Activated naive CD8-positive, alpha-beta T cell (primary cell): Measurements from ENCODE around the gene GNL2.

Experiments
- H3K27ac Mint-ChIP-seq: one replicate; pipeline ENCODE4 v1.8.0; 2021; ENCODE audit warnings: mixed read lengths
- H3K27me3 Mint-ChIP-seq: one replicate; pipeline ENCODE4 v1.8.0; 2021; ENCODE audit warnings: mixed read lengths
- H3K36me3 Mint-ChIP-seq: one replicate; pipeline ENCODE4 v1.8.0; 2021; ENCODE audit warnings: mixed read lengths
- H3K4me1 Mint-ChIP-seq: one replicate; pipeline ENCODE4 v1.8.0; 2021; ENCODE audit warnings: low read depth, mixed read lengths
- H3K4me3 Mint-ChIP-seq: one replicate; pipeline ENCODE4 v1.8.0; 2021; ENCODE audit warnings: mild to moderate bottlenecking, mixed read lengths
- H3K9me3 Mint-ChIP-seq: one replicate; pipeline ENCODE4 v1.8.0; 2021; ENCODE audit warnings: low read depth, mixed read lengths

Gene GNL2

DNA sequence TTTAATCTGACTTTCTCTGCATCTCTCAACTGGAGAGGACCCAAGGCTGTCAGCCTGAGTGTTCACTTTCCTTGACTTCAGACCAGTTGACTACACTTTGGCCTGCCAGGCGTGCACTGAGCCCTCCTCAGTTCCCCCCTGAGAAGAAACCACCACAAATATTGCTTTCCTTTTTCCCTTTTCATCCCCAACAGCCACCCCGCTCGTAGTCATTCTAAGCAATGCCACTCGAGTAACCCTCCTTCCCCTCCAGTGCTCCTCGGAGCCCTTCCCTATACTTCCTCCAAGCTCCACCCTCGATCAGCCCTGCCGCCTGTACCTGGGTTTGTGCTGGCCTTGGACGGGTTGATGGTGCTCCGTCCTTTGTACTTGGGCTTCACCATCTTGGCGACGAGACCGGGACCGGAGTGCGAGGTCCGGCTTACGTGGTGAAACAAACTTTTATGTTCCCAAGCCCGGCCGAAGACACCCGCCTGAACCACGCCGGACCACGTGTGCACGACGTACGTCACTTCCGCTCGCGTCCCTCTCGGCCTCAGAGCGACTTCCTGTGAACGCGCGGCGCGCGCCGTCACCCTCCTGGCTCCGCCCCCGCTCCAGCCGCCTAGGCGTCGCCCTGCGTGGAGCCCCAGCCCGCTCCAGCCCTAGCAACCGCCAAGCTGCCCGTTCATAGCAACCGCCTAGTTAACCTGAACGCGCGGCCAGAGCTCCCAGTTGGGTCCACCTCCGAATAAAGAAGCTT lies at the start of gene GNL2:
GNL2 (minus strand) TSS at position 498 of the 742 bp plus-strand sequence; CDS start at position 383, 115 bp downstream.
- Mint-ChIP-seq H3K9me3 (no peaks in the 10 kb centered on the region), H3K27me3 (no peaks in the 10 kb centered on the region), H3K36me3 (peaks cover 2% of the 10 kb centered on the region), H3K4me3 (peak within 1 kb of the TSS; percentile 99), H3K4me1 (peaks cover 30% of the 10 kb centered on the region), H3K27ac (peak within 1 kb of the TSS; percentile 99)

DNA sequence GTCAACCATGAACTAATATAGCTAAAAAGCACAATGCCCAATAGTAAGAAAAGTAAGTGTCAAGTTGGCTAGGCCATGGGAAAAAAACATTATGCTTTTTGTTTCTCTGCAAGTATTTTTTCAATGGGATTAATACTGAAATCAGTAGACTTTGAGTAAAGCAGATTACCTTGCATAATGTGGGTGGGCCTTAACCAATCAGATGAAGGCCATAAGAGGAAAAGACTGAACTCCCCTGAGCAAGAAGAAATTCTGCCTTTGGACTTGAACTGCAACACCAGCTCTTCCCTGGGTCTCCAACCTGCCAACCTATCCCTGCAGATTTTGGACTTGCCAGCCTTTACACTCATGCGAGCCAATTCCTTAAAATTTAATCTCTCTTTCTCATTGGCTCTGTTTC lies 45.3 kb upstream of the GNL2 start:
- Mint-ChIP-seq H3K9me3 (no peaks in the 10 kb centered on the region), H3K36me3 (no peaks in the 10 kb centered on the region), H3K27me3 (peaks cover 19% of the 10 kb centered on the region), H3K27ac (no peak overlapping the region), H3K4me3 (no peak overlapping the region), H3K4me1 (no peaks in the 10 kb centered on the region)

DNA sequence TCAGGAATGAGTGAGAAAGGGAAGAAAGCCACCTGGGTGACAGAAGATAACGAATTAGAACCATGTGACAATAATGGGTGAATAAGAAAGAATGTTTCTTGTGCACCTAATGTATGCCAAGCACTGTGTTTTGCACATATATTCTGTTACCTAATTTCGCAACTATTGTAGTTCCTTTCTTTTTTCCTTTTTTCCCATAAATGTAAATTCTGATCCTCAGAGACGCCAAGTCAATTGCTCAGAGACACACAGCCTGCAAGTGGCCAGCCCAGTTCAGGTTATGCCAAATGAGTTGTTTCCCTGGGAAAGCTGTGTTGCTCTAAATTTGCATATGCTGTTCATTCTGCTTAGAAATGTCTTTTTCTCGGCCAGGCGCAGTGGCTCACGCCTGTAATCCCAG lies 40.7 kb upstream of the GNL2 start:
- H3K9me3 Mint-ChIP-seq: no peaks in the 10 kb centered on the region
- peaks cover 10% of the 10 kb centered on the region for H3K4me1 Mint-ChIP-seq
- peaks cover 42% of the 10 kb centered on the region for H3K27me3 Mint-ChIP-seq
- no peak overlapping the region for H3K4me3 Mint-ChIP-seq
- no peak overlapping the region for H3K27ac Mint-ChIP-seq
- H3K36me3 Mint-ChIP-seq: no peaks in the 10 kb centered on the region

DNA sequence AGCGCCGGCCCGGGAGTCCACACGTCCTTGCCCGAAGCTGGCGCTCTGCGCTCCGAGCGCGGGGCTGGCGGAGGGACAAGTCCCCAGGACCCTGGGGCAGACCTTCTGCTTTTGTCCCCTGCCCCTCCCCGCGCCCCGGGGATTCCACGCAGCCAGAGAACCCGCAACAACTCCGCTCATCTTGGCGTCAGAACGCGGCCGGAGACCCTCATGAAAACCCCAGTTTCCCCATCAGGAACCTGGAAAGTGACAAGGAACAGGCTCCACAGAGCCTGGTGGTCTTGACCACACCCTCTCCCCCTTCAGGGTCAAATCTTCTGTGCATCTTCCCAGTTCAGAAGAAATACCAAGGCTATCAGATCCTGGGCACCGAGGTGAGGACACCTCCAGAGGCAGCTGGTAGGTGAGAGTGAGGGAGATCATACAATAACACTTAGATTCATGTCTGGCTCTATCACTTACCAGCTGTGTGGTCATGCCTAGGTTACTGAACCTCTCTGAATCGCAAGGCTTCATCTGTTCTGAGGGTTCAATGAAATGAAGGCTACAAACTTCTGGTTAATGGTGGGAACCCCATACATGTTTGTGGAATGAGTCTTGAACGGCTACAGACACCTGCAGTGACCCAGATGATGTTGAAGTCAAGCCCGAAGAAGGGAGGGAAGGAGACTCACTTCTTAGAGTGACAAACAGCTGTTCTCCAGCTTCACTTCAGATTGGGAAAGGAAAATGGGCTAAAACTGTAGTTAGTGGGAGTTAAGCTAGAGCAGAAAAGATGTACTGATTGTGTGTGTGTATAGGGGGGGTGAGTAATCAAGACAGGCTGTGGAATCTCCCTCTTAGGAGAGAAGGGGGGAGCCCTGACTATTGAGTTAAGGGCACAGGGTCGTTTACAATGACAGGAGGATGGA lies 39.5 kb upstream of the GNL2 start:
- H3K4me3 Mint-ChIP-seq: peak overlapping the region; percentile 69
- peaks cover 10% of the 10 kb centered on the region for H3K4me1 Mint-ChIP-seq
- no peaks in the 10 kb centered on the region for H3K36me3 Mint-ChIP-seq
- no peaks in the 10 kb centered on the region for H3K9me3 Mint-ChIP-seq
- no peak overlapping the region for H3K27ac Mint-ChIP-seq
- peaks cover 49% of the 10 kb centered on the region for H3K27me3 Mint-ChIP-seq

DNA sequence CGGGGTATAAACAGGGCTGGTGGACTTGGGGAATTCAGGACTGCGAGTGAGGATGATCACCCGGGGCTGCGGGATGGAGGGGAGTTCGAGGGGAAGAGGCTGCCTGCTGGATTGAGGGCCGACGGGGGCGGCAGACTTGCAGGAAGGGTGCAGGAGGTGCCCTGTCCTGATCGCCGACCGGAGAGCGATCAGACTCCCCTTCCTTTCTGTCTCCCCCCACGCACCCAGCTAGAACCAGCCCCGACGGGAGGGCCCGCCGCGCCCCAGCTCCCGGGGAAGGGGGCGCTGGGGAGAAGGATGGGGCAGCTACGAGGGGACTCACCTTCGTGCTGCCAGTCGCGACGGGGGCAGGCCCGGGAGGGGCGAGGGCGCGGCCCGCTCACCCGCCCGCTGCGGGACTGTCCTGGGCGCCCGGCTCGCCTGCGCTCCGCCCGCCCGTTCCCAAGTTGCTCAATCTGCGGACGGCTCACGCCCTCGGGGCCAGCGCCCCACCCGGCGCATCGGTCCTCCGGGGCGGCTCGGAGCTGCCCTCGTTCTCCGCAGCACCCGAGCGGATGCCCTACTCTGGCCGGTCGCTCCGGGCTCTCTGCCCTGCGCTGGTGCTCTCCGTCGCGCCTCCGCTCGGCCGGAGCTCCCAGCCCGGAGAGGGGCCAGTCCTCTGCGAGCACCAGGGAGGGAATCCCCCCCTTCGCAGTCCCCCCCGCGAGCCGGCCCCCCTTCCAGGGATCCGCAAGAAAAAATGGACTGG lies 38.7 kb upstream of the GNL2 start, which contains the start of gene RSPO1:
RSPO1 (minus strand) TSS at position 649 of the 748 bp plus-strand sequence. CDS start 5,231 bp downstream, outside the sequence.
- Mint-ChIP-seq H3K4me3 (peak within 1 kb of the TSS; percentile 69), H3K27ac (no peak within 1 kb of the TSS), H3K27me3 (peaks cover 55% of the 10 kb centered on the region), H3K4me1 (peaks cover 10% of the 10 kb centered on the region), H3K36me3 (no peaks in the 10 kb centered on the region), H3K9me3 (no peaks in the 10 kb centered on the region)

DNA sequence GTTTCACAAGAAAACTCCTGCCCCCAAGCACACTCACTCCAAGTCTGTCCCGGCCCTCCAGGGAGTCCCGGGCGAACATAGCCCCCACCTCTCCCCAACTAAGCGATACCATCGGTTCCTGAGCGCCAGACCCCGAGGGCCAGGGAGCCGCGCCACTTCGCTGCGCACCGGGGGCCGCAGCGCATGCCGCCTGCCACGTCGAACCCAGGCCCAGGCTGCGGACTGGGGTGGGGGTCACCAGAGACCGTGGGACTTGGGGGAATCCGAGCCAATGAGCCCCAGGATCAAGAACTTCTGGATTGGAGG lies 38.2 kb upstream of the GNL2 start:
- no peaks in the 10 kb centered on the region for H3K36me3 Mint-ChIP-seq
- H3K27ac Mint-ChIP-seq: no peak overlapping the region
- H3K27me3 Mint-ChIP-seq: peaks cover 53% of the 10 kb centered on the region
- peak overlapping the region; percentile 30 for H3K4me3 Mint-ChIP-seq
- no peaks in the 10 kb centered on the region for H3K9me3 Mint-ChIP-seq
- peaks cover 10% of the 10 kb centered on the region for H3K4me1 Mint-ChIP-seq

DNA sequence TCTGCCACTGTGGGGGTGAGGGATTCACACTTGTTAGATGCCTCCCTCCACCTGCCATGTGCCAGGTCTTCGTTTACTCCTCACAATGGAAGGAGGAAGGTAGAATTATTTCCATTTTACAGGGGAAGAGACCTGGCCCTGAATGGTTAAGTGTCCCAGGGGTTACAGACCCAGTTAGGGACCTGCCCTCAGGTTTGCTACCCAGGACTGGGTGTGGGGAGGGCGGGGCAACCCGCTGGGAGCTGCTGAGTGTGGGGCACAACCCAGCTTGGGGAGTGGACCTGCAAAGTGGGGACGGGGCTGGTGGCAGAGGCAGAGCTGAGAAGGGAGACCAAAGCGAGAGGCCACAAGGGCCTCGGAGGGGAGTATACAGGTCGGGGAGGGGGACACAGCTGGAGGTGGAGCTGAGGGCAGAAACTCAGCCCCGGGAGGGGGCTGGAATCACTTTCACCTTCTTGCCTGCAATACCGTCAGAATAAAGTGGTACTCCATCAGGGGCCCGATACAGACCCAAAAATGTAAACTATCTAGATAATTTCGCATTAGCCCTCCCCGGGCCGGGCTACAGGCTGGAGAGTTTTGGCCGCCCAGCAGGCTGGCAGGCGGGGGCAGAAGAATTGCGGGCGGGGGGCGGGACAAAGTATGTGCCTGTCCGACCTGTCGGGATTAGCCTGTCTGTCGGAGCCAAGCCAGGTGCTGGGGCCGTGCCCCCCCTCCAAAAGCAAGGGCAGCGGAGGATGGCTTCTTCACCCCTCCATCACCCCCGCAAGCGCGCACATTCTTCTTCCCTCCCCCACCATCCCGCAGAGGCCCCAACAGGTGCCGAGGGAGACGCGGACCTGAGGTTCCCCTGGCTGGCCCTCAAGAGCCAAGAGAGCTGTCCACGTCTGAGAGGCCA lies 37.6 kb upstream of the GNL2 start:
- H3K4me3 Mint-ChIP-seq: peak overlapping the region; percentile 30
- no peak overlapping the region for H3K27ac Mint-ChIP-seq
- peaks cover 50% of the 10 kb centered on the region for H3K27me3 Mint-ChIP-seq
- H3K36me3 Mint-ChIP-seq: no peaks in the 10 kb centered on the region
- H3K4me1 Mint-ChIP-seq: peaks cover 10% of the 10 kb centered on the region
- no peaks in the 10 kb centered on the region for H3K9me3 Mint-ChIP-seq

DNA sequence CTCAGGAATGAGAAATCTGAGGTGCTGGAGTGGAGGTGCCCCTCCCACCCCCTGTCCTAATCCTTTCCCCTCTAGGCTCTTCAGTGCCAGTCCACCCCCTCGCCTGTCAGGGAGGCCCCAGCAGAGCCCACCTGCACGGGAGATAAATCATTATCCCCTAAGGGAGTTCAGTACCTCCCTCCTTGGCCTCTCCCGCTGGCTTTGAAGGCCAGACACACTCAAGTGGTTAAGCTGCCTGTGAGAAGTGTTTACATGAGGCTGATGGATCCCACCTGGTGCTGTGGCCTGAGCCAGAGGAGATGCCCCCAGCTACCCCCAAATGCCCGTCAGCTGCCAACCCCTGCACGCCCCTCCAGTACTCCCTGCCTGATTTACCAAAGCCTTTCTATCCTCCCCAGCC lies 35.3 kb upstream of the GNL2 start:
- H3K4me3 Mint-ChIP-seq: no peak overlapping the region
- peaks cover 46% of the 10 kb centered on the region for H3K27me3 Mint-ChIP-seq
- H3K27ac Mint-ChIP-seq: no peak overlapping the region
- no peaks in the 10 kb centered on the region for H3K36me3 Mint-ChIP-seq
- no peaks in the 10 kb centered on the region for H3K9me3 Mint-ChIP-seq
- H3K4me1 Mint-ChIP-seq: peaks cover 10% of the 10 kb centered on the region

DNA sequence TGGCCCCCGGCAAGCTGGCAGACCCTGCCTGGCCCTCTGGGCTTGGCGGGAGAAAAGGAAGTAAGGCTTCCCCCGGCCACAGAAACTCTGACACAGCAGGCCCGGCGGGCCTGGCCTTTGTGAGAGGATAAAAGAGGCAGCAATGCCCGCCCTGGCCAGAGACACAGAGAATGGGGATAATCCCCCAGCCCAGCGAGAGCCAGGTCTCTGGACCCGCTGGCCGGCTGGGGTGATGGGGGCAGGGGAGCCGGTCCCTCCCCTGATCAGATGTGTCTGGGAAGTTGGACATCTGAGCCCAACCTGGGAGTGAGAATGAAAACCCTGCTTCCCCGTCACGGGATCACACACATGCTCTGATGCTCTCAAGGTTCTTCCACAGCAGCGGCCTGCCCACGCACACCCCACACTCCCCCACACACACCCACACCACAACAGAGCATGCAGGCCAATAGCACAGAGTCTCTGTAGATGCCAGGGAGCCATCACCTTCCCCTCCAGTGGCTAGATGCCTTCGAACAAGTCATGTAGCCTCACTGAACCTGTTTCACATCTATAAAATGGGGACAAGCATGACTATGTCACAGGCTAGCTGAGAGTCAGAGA lies 34.8 kb upstream of the GNL2 start:
- no peaks in the 10 kb centered on the region for H3K9me3 Mint-ChIP-seq
- no peak overlapping the region for H3K27ac Mint-ChIP-seq
- H3K27me3 Mint-ChIP-seq: peaks cover 43% of the 10 kb centered on the region
- H3K36me3 Mint-ChIP-seq: no peaks in the 10 kb centered on the region
- peaks cover 10% of the 10 kb centered on the region for H3K4me1 Mint-ChIP-seq
- no peak overlapping the region for H3K4me3 Mint-ChIP-seq

DNA sequence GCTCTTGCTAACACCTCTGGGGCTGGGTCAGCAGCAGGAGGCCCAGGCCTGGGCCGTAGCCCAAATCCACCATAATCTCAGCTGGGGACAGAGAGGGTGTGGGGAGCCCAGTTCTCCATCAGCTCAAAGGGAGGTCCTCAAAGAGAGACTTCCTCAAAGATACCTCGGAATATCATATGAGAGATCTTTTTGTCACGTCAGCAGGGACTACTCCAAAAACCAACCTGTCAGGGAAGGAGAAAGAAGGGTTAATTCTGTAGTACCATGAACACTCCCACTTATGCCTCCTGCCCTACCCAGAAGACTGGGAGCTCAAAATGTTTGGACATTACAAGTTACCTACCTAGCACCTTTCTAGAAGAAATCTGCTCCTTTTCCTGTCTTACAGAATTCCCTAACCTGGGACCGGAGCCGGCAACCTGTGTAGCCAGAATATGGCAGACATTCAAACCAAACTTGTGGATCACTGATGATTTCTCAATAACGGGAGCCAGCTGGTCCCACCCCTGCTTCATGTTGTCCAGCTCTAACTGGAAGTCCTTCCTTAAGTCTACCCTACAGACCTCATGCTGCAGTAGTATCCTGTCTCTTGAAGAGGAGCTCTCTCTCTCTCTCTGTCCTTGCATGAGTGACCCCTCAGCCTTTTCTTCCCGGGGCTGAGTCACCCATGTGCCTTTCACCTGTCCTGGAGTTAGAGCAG lies 34.1 kb upstream of the GNL2 start:
- Mint-ChIP-seq H3K4me3 (no peak overlapping the region), H3K9me3 (no peaks in the 10 kb centered on the region), H3K4me1 (peaks cover 7% of the 10 kb centered on the region), H3K27ac (no peak overlapping the region), H3K36me3 (no peaks in the 10 kb centered on the region), H3K27me3 (peaks cover 42% of the 10 kb centered on the region)

DNA sequence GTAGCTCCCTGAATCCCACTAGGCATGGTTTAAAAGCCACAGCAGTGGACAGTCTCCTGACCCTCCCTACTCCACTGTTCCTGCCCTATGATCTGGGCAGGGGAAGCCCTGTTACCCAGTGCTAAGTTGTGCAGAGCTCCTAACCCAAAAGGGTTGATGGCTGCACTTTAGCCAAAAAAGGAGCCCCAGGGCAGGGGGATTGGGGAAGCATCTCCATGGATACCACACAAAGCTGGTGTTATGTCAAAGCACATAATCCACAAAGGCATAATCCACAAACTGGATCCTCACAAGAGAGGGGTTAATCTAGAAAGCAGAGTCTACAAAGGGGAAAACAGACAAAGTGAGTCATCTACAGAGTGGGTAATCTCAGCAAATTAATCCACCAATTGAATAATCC lies 33.3 kb upstream of the GNL2 start:
- H3K4me3 Mint-ChIP-seq: no peak overlapping the region
- H3K4me1 Mint-ChIP-seq: peaks cover 5% of the 10 kb centered on the region
- no peaks in the 10 kb centered on the region for H3K9me3 Mint-ChIP-seq
- H3K27me3 Mint-ChIP-seq: peaks cover 47% of the 10 kb centered on the region
- H3K27ac Mint-ChIP-seq: no peak overlapping the region
- H3K36me3 Mint-ChIP-seq: no peaks in the 10 kb centered on the region

DNA sequence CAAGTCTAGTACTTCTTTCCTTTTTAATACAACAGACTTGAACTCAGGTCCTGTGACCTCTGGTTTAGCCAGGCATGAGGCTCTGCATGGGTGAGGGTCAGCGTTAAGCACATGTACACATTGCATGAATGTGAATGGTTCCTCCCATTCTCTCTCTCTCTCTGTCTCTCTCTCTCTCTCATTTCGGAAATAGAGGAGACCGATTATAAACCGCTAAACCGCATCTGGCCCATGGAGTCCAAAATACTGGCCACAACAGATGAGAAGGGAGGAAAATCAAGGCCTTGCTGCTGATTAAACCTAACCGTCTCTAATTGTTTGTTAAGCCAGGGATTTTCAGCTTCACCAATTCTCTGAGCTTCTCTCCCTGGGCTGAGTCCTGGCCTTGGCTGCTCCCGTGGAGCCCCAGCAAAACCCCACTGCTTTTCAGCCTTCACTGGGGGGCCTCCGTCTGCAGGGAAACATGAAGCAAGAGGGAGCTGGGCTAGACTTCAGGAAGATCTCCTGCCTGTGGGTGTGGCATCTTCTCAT lies 32.4 kb upstream of the GNL2 start:
- peaks cover 4% of the 10 kb centered on the region for H3K4me1 Mint-ChIP-seq
- H3K4me3 Mint-ChIP-seq: no peak overlapping the region
- H3K27me3 Mint-ChIP-seq: peaks cover 46% of the 10 kb centered on the region
- no peaks in the 10 kb centered on the region for H3K9me3 Mint-ChIP-seq
- H3K27ac Mint-ChIP-seq: no peak overlapping the region
- no peaks in the 10 kb centered on the region for H3K36me3 Mint-ChIP-seq

DNA sequence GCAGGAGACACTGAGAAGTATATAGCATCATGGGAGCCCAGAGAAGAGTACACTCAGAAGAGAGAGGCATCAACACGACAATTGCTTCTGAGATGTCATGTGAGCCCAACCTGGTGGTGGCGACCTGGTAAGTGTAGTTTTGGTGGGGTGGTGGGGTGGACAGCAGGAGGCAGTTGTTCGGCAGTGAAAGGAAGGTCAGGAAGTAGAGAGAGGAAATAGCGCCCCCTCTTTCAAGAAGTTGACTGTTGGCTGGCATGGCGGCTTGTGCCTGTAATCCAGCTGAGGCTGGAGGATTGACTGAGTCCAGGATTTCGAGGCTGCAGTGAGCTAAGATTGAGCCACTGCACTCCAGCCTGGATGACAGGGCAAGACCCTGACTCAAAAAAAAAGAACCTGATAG lies 26.4 kb upstream of the GNL2 start:
- H3K4me3 Mint-ChIP-seq: no peak overlapping the region
- no peaks in the 10 kb centered on the region for H3K4me1 Mint-ChIP-seq
- no peak overlapping the region for H3K27ac Mint-ChIP-seq
- H3K9me3 Mint-ChIP-seq: no peaks in the 10 kb centered on the region
- H3K27me3 Mint-ChIP-seq: peaks cover 33% of the 10 kb centered on the region
- H3K36me3 Mint-ChIP-seq: no peaks in the 10 kb centered on the region
